Renal pelvis (tissue), 4 donors: ENCODE results near the gene DLG2. TPM values are rescaled to one million over a fixed set of nuclear protein-coding genes. Genes with fewer than 3 reads are reported as not detected.

ENCODE experiments used
- DNase-seq: peaks from one replicate; pipeline ENCODE4 v3.0.0-alpha.2; 2013
- polyA plus RNA-seq, 3 donors: library from polyadenylated mRNA; unstranded; fragments of 120-200 nt; gene quantifications; one replicate each; pipeline ENCODE4 v1.2.1, GENCODE V29; 2013; ENCODE audit not compliant: insufficient read length in 3 of 3

DLG2 gene
- polyA plus RNA-seq, 3 donors: 10.1 to 16.6 (median 13.0) TPM

GRCh38 chr11:83852775-83853442 is 1774.2 kb downstream of the DLG2 start:
- no peak for DNase-seq

- no peak for DNase-seq
Measured at GRCh38 chr11:83852012-83852411, 1775.1 kb downstream of the DLG2 start.

GRCh38 chr11:83847467-83848034 is 1779.6 kb downstream of the DLG2 start:
- no peak for DNase-seq

- DNase-seq: no peak
Measured at GRCh38 chr11:83845797-83846196, 1781.3 kb downstream of the DLG2 start.

- no peak for DNase-seq
Measured at GRCh38 chr11:83840326-83840725, 1786.8 kb downstream of the DLG2 start.

DNA sequence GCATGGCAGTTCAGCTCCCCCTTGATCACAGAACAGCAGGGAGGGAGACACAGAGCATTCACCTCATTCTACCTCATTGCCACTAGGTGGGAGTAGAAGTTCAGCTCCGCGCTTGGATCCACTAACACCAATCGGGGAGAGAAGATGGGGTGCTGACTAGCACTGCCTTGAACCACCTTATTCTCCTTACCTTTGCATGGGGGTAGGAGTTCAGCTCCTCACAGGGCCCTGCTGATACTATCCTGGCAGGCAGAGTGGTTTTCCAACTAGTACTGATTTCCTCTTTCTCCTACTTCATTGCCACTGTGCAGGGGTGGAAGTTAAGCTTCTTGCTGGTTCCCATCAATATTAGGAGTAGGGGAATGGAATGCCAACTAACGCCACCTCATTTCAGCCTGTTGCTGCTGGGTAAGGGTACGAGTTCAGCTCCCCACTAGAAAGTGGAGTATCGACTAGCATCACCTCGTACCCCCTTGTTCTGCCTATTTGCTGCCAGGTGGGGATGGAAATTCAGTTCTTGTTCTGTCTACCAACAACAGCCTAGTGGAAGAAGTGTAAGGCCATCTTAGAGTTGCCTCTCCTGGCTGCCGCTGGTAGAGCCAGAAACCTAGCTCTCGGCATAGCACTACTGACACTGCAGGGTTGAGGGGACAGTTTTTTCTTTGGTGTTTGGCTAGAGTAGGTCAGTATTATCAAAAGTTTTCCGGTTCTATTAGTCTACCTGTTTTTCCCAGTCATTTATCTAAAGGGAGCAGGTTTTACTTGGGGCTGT is 1790.1 kb downstream of the DLG2 start:
- DNase-seq: peak; percentile 40

GRCh38 chr11:83836065-83836464 is 1791.1 kb downstream of the DLG2 start:
- DNase-seq: no peak

DNA sequence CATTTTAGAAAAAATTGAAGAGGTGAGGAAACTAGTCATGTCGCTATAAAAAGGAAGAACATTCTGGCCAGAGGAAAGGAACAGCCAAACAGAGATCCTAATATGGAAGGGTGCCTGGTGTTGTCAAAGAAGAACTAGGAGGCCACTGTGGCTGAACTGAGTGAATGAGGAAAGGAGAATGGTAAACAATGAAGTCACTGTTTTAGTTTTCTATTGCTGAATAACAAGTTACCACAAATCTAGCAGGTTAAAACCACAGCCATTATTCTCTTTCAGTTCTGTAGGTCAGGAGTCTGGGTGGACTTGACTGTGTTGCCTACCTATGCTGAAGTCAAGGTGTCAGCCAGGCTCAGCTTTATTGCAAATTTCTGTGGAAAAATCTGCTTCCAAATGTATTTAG is 1791.7 kb downstream of the DLG2 start:
- no peak for DNase-seq

- no peak for DNase-seq
Measured at GRCh38 chr11:83831929-83832328, 1795.2 kb downstream of the DLG2 start.

- DNase-seq: peak; percentile 36
Measured at GRCh38 chr11:83827940-83828554, 1799.1 kb downstream of the DLG2 start.

DNA sequence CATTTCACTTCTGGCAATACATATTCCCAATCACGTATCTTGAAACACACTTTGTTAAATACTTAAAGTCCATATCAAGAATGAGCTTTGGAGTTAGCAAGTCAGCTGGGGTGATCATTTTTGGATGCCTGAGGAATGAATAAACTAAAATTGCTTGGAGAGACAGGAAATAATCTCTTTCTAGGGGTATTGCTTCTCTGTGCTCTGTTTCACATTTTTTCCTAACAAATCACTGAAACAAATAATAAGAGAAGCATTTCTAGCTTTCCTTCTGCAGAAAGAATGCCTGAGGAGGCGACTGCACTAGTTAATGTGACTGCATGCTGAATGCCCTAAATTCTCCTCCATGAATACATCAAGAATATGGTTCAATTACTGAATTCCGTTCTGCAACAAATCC is 1799.6 kb downstream of the DLG2 start:
- DNase-seq: no peak

GRCh38 chr11:83826078-83826477 is 1801.1 kb downstream of the DLG2 start:
- DNase-seq: no peak

- DNase-seq: no peak
Measured at GRCh38 chr11:83823461-83824025, 1803.6 kb downstream of the DLG2 start.

DNA sequence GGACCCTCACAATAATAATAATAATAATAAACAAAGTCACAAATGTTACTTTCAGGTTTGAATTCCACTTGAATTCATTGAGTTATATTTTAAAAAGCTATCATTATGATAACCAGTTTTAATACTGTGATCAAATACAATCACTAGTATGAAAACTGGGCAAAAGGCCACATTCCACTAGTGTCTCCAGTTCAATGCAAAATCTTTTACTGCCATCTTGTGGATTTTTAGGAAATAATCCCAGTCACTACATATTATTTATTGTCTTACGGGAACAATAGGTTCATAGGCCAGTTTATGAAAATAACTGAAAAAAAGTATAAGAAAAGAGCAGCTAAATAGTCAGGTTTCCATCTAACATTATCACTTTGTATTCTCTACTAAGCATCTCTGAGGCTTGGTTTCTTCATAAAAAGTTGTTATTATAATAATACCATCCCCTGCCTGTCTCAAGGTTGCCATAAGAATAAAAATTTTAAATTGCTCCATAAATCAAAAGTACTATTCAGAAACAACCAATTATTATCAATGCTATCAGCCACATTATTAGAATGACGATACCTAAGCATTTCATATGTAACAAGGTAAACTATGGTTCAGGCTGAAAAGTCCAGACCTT is 1807.1 kb downstream of the DLG2 start:
- peak; percentile 57 for DNase-seq

DNA sequence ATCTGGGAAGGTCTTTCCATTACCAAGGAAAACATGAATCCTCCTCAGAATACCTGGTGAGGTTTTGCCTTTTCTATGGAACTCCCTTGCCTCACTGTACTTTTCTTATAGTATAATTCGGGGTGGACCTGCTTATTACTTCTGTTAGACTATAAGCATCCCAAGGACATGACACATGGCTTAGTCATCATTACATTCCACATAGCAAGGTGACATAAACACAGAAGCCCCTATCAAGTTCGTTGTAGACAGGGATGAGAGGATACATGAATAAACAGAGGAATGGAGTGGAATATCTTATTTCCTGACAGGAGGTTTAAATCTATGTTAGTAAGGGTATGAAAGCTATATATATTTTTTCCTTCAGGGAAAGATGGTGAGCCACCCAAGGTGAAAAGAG is 1808.8 kb downstream of the DLG2 start:
- no peak for DNase-seq

DNA sequence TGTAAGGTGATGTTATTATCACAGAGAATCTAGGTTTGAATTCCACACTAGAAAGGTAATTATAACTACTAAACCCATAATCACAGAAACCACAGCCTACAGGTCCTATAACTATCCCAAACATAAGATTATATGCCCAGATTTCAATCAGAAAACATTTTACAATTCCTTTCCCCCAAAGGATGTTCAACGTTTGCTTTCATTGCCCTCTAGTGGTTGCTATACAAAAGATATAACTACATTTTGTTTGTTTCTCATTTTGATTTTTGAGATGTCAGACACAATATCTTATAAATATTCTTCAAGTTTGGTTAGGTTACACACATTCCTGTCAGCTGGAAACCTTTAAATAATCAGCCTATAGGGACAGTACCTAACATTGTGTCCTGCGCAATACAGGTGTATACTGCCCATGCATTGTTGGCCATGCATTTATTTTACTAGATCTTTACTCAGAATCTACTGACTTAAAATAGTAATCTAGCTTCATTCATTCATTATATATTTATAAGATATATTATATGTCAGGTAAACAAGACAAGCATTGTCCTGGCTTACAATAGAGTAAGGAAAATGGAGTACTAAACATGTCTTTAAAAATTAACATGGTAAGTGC is 1810.5 kb downstream of the DLG2 start:
- DNase-seq: peak; percentile 8

DNA sequence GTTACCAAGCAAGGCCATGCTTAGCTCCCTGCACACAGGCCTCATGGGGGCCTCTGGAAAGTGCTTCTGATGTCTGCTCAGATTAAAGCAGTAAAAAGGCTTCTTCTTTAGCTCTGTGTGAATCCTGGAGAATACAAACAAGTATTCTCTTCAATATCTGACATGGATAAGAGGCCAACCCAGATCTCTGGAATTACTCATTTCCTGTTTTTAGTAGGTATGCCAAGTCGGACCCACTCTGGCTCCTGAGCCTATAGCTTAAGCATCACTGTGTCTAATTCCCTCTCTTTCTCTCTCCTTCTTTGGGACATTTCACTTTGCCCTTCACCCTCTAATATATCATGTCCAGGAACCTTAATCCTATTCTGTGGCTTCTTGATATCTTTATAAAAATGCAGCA is 1811.4 kb downstream of the DLG2 start:
- DNase-seq: no peak

- DNase-seq: no peak
Measured at GRCh38 chr11:83813296-83813695, 1813.8 kb downstream of the DLG2 start.

DNA sequence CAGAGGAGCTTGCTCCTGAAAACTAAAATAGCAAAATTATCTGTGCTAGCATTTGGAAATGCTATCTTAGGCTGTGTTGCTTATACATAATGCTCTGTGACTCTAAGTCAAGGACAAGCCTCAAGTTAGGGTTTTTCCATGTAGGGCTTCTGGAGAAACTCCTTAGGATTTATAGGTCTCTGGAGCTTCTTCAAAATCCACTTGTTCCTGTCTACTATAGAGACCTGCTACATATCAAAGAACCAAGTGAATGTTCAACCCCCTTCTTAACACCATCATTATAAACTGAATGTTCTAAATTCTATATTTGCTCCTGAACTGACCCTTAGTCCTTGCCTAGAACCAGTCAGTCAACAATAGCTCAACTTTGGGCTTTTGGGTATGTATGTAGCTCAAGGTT is 1817.9 kb downstream of the DLG2 start:
- no peak for DNase-seq

DNA sequence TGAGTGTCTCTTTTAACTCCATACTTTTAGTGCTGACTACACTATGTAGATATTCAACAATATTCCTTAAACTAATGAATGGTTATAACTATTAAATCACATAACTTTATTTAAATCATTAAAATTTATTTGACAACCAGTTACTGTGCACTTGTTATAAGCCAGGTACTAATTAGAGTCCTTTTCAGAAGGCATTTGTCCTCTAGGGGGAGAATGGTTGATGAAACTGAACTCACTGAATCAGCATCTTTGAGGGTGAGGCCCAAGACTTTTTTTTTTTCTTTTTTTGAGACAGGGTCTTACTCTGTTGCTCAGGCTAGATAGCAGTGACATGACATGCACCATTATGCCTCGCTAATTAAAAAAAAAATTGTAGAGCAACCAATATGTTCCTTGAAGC is 1825.3 kb downstream of the DLG2 start:
- no peak for DNase-seq

DNA sequence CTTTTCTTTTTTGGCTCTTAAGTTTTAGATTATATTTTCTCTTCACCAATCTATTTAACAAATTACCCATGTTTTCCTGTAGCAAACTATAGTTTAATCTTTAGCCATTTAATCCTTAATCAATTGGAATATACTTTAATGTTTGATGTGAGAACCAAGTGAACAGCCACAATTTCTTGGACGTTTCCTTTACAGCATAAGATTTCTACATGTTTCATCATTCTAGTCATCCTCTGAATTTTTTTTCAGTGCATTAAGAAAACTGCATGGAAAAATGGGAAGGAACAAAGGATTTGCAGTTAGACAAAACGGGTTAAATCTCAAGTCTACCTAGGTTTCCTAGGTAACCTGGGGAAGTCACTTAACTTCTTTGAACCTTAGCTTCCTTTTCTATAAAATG is 1833.8 kb downstream of the DLG2 start:
- no peak for DNase-seq

GRCh38 chr11:83791557-83791956 is 1835.6 kb downstream of the DLG2 start:
- no peak for DNase-seq
